NOMO-1 (cell line): ENCODE data around the gene NEGR1.

Source experiments
- DNase-seq, 2 experiments: peaks; one replicate each; lab custom pipeline; 2025; ENCODE audit not compliant: unreplicated experiment in 2 of 2; lab: John Stamatoyannopoulos, UW

The NEGR1 gene

DNA sequence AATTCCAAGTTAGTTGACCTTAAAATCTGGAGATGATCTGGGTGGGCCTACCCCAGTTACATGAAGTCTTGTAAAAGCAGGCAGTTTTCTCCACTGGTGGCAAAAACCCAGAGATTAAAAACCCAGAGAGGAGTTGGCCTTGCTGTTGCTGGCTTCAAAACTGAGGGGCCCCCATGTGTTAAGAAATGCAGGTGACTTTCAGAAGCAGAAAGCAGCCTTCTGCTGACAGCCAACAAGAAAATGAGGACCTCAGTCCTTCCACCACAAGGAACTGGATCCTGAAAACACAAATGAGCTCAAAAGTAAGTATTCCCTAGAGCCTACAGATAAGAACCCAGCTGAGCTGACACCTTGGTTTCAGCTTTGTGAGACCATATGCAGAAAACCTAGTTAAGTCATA is 857.8 kb downstream of the NEGR1 start:
- no peak for DNase-seq

DNA sequence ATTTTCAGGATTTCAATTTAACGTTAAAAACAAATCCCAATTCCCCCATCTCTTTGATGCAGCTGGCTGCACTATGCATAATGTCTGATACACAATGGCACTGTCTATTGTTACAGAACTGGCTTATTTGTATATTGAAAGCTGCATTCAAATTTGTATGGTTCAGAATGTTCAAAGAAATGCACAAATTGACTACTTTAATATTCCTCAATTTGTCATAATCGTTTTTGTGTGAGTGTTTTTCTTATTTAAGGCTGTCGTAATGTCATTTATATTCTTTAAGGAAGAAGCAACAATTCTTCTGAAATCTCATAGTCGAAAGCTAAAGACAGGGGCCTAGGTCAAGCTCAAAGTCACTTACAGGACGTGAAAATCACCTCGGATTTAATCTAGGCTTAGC is 860.1 kb downstream of the NEGR1 start:
- DNase-seq, result no peak

DNA sequence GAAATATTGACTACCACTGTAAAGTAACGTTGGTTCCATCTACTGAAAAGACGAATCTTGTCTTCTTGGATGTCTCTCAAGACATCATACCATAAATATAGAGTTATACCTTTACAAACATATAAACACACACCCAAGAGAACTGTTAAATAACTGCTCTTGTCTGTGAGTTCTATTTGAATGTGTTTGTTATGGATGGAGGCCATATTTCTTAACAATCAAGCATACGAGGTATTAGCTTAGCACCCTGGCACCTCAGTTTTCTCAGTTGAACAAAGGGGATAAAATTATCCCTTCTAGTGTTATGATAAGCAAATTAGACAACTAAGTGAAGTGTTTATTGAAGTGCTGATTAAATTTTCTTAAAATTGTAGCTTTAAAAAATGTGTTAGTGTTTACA is 864.9 kb downstream of the NEGR1 start:
- no peak for DNase-seq

DNA sequence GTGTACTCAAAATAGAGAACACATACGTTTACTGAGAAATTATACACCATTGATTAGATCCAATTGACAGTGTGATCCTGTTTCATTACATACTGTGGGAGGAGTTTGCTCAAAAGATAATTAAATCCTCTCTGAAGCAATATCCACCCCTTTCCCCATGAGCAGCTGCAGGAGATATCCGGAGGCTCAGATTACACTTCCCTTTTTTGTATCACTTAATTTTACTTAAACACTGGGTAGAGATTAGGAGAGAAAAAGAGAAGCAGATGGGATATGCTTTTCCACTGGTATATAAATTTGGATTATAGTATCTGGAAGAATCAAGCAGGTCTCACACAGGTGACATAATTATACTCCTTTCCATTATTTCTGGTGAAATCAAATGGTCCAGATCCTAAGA is 868.2 kb downstream of the NEGR1 start:
- peak; percentile 85 to 94 for DNase-seq

DNA sequence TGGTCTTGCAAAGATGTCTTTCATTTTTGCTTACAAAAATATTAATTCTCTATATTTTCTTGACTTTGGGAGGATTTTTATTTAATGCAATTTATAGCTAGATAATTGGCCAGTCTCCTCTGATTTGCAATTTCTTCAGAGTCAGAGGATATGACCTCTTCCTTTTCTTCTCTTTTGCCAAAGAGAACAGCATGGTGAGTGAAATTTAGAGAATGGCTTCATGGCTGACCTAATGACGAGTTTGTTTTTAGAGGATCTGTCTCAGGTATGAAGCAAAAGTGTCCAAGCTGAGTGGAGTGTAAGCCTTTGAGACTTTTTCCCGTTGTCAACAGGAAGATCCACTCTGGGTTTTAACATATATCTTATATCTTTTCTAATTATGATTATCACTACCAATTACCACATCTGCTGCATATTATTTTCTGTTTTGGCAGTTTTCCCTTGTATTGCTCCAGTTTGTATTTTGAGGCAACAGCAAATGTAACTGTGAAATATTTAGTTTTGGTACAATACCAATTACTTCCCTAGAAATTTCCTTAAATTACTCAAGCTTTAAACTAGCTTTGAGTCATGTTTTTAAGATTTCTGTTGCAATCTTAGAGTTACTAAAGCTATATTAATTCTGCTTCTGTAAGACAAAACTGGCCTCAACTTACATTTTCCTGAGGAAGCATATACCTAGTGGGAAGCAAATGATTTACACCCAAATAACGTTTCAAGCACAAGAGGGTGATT is 868.7 kb downstream of the NEGR1 start:
- DNase-seq, result peak in 1 of 2 experiments; percentile 89

DNA sequence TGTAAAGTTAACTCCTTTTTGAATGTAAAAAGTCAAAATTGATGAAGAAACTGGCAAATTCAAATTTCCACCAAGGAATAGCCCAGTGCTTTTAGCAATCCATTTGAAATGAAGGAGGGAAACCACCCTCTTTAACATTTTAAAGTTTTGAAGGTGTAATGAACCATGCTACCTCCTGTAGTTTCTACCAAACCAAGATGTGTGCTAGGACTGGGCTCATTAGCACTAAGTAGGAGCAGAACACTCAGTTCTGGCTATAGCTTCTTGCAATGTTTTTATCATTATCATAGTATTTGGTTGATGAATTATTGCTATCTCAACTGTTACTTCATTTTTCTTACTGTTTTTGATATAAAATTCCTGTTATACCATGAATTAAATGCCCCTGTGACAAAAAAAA is 882.3 kb downstream of the NEGR1 start:
- DNase-seq, result no peak

DNA sequence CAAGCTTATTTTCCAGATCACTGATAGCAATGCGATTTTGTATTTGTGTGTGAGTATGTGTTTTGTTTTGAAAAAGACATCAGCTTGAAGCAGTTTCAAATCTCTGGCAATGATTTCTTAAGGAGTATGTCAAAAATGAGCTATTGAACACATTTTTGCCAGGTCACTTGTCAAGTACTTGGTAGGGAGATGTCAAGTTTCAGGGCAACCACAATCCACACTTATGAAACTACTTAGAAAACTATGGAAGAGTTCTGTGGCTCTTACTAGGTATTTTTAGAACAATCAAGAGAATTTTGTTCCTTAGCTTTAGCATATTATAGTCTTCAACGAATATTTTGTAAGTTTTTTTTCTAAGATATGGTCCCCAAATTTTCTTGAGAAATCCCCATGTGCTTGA is 882.7 kb downstream of the NEGR1 start:
- DNase-seq, result peak; percentile 21 to 53

DNA sequence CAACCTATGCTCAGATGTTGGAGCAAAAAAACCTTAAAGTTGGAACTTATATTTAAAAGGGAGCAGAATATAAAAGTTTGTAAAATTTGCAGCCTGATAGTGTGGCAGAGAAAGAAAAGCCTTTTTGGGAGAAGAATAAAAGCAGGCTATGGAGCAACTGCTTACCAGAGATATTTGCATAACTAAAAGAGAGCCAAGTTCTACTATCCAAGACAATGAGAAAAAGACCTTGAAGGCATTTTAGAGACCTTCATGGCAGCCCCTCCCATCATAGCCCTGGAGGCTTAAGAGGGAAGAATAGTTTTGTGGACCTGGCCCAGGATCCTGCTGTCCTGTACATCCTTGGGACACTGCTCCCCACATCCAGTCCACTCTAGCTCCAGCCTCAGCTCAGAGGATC is 889.0 kb downstream of the NEGR1 start:
- DNase-seq, result no peak

DNA sequence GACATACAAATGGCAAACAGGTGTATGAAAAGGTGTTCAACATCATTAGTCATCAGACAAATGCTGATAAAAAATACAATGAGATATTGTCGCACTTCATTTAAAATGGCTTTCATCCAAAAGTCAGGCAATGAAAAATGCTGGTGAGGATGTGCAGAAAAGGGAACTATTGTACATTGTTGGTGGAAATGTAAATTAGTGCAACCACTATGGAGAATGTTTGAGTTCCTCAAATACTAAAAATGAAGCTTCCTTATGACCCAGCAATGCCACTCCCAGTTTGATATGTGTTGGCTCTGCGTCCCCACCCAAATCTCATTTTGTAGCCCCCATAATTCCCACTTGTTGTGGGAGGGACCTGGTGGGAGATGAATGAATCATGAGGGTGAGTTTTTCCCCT is 891.8 kb downstream of the NEGR1 start:
- peak in 1 of 2 experiments; percentile 20 for DNase-seq

DNA sequence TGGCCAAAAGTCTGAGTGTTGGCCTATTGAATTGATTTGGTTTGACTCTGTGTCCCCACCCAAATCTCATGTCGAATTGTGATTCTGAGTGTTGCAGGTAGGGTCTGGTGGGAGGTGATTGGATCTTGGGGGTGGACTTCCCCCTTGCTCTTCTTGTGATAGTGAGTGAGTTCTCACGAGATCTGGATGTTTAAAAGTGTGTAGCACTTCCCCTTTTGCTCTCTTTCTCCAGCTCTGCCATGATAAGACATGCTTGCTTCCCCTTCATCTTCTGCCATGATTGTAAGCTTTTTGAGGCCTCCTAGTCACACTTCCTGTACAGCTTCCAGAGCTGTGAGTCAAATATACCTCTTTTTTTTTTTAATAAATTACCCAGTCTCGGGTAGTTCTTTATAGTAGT is 904.5 kb downstream of the NEGR1 start:
- no peak for DNase-seq

DNA sequence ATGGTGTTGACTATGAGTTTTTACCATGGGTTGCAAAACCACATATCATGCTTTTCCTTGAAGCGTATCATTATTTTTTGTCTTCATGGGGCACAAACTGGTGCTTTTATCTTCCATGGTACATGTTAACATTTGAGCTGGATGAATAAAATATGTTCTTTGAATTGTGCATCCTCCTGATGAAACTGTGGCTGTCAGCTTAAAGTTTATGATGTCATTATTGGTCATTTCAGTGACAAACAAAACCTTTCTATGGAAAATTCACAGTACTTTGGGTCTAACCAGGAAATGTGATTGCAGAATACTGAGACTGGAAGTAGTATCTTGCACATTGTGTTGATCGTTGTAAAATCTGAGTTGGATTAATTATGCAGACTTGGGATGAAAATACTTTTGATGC is 909.8 kb downstream of the NEGR1 start:
- no peak for DNase-seq

DNA sequence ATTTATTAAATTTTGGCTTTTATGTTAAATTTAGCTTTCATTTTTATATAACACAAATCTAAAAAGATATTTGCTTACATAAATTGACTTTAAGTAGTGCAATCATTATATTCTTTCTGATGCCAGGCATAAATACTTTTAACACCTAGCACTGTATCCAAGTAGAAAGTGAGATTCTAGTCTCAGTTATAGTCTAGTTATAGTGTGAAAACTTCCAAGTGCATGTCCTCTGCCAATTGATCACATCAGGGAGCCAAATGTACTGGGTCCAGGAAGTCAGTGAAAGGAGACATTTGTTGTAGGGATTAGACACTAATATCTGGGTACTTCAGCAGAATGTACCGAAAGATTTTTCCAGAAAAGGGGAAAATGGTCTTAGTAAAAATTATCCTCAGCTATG is 910.8 kb downstream of the NEGR1 start:
- no peak for DNase-seq

DNA sequence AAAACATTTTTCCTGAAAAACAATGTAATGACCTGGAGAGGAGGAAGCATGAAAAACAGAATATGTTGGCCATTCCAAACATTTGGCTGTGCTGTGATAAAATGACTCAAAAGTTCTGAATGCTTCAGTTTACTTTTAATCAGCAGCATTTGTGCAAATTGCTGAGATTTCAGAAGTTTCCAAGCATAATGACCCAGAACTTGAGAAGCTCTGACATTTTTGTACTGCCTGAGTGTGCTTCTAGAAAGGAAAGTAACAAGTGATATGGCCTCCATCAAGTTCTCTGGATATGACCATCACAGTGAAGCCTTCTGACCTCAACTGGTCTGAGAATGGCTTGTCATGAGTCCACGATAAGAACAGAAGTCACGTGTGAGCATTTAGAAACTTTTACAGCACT is 918.1 kb downstream of the NEGR1 start:
- no peak for DNase-seq

DNA sequence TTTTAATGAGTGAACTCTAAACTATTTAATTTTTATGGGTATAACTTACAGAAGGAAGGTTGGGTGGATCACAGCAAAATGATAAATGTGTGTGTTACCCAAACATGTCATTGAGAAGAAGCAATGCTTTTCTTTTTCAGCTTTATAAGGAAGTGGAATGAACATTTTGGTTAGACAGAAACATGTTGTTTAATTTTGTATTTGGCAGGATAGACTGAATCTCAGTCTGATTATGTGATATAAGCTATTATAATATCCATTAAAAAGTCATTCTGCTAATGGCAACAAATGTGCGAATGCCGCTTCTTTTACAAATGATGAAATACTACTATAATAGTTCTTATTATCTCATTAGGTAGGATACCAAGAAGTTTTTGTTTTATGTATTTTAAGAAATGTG is 919.6 kb downstream of the NEGR1 start:
- no peak for DNase-seq

DNA sequence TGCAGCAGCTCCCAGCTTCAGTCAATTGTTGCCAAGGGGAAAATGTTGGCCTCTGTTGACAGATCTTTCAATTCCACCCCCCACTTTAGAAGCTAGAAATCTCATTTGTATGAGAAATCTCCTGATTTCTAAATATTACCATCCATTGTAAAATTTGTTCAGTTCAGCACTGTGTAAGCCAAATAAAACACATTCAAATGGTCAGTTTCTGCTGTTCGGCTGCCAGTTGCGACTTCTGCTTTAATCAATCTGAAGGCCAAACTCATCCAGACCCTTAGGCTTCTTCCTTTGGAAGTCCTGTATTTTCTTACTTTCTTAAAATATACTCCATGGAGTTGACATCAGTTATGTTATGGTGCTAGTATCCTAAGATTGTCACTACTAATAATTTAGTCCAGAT is 920.3 kb downstream of the NEGR1 start:
- DNase-seq, result no peak

DNA sequence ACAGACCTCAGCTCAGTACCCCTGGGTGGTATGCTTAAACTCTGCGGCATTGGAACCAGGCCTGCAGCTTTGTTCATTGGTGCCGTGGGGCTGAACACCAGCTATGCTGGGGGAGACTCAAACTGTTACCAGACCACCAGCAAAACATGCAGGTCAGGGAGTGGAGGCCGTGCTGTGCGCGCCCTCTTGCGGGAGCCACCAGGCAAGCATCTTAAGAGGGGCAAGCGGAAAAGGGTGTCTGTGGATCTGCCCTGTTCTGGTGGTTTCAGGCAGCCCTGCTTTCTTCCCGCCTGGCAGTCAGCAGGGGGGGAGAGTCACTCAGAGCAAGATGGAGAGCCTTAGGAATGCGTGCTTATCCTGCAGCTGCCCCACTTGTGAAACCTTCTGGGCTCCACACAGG is 924.6 kb downstream of the NEGR1 start:
- no peak for DNase-seq

DNA sequence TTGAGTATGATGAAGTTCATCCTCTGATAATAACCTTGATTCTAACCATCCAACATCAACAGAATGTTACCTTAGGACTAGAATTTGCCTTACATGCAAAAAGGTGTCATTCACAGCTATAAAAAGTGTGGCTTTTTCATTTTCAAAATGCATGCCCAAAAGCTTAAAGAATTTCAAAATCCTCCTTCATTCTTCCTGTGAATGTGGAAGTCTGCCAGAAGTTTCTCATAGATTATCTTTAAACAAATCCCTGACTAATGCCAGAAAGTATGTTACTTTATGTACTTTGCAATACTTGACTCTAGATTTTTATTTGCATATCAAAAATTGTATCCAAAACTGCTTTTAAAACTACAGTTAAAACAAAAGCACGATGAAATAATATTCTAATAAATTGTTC is 930.9 kb downstream of the NEGR1 start:
- DNase-seq, result no peak

DNA sequence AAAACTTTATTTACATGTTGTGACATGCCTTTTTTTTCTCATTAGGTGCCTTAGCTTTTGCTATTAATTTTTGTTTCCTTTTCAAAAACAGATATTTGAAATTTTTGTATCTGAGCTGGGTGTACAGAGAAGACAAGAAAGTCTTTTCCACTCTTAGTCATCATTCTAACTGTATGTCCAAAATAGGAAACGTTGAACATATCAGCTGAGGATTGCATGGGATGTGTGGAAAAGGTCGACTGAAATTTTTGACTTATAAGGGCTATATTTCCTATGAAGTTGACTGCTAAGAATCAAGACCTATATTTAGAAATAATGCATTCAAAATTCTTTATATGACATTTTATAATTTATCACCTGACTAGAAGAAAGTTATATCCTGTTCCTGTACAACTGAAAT is 931.5 kb downstream of the NEGR1 start:
- no peak for DNase-seq

DNA sequence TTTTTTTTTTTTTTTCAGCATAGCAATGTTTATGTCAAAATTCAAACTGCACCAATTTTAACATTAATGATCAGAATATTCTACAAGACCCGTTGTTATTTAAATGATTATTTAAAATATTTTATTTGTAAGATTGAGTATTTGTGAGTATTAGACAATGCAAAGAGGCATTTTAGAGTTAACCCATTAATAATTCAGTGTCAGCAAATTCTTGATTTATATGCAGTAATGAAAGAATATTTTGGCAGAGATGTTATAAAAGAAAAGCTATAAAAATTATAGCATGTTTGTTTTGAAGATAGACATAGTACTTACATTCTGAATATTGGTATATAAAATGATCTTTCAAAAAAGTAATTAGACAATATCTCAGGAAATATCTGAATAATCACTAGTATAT is 932.0 kb downstream of the NEGR1 start:
- no peak for DNase-seq
